HG03060 (cell line): ENCODE measurements around the gene ELP5.

Experiments used
- ATAC-seq: cut with Tn5 transposase; IDR thresholded peaks from one replicate; pipeline ENCODE4 v1.9.1; 2021; ENCODE audit warnings: low read depth, moderate number of reproducible peaks; ENCODE audit not compliant: unreplicated experiment

The ELP5 gene

DNA sequence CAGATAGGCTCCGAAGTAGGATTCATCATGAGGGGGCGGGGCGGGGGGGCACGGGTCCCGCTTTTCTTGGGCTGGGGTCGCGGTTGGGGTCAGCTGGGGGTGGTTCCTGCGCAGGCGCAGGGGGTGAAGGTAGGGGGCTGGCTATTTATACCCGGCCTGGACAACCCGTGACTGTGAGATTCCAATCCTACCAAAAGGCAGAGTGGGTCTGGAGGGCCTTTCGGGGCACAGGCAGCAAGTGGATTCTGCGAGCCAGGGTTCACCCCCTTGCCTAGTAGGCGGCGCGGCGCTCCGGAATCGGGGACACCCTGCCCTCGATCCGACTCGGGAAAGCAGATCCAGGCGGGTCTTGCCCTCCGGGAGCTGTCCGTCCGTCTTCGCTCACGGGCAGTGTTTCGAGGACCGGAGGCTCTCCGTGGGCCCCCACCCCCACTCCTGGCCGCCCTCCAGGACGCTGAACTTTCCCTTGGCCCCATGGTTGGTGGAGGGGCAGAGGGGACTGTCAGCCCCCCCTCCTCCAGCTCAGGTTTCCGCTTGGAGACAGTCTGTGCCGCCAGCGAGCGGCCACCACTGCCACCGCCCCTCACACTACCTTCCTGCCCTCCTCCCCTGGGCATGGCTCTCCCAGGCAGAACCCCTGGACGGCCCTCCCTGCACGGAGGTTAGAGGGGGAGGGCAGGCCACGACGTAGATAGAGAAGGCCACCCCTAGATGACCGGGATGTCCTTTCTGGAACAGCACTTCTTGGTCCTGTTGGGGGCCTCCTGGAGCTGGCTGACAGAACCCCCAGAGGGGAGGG lies 30.1 kb downstream of the ELP5 start:
- ATAC-seq, result no peak

DNA sequence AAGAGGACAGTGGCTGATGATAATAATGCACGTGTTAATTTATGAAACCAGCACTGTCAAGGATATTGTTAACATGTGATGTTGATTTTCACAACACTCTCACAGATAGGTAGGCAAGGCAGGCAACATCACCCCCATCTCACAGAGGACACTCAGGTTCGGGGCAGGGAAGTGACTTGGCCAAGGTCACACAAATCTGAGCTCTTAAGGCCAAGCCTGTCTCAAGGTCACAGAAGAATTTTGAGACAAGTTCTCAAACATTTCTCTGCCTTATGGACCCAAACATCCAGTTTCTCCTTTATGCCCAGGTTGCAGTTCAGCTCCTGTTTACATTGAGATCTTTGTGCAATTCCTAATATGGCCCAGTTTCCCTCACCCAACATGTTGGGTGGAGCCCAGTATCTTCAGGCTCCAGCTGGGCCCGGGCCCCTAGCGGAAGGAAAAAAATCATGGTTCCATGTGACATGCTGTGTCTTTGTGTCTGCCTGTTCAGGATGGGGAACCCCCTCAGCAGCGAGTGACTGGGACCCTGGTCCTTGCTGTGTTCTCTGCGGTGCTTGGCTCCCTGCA lies 30.8 kb downstream of the ELP5 start:
- no peak for ATAC-seq

GRCh38 chr17:7283471-7284216 lies 31.6 kb downstream of the ELP5 start:
- no peak for ATAC-seq

GRCh38 chr17:7284911-7285310 lies 32.9 kb downstream of the ELP5 start:
- no peak for ATAC-seq

- ATAC-seq, result no peak
These were observed 33.7 kb downstream of the ELP5 start for GRCh38 chr17:7285679-7286078.

GRCh38 chr17:7289256-7290032 lies 37.4 kb downstream of the ELP5 start:
- ATAC-seq, result no peak

DNA sequence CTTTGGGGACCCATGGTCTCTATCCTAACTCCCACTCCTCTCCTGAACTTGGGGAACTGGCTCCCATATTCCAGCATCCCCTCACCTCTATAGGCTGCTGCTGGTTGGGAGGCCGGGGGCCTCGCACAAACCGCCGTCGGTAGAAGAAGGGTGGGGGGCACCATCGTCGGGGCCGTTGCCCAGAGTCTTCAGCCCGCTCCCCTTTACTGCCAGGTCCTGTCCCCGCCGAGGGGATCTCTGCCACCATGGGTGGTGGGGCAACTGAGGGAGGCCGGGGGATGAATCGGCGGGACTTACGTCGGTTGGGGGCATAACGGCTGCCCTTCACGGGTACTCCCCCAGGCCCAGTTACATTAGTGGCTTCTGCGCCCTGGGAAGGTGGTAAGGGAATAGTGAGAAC lies 38.2 kb downstream of the ELP5 start:
- no peak for ATAC-seq

DNA sequence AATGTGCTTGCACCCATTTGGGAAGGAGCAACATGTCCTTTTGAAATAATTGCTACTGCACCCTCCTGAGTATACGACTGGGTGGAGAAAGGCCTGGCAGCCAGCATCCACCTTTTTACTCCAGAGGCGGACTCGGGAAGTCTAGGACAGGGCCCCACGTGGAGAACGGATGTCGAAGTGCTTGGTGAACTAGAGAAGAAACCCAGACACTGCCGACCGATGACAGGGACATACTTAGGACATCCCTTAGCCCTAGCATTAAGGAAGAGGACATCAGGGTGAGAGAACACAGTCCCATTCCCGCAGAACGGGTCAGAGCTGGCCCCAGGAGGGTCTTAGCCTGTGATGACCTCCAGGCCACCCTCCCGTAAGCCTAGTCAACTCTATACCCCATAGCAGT lies 38.7 kb downstream of the ELP5 start:
- no peak for ATAC-seq

GRCh38 chr17:7292194-7292593 lies 40.2 kb downstream of the ELP5 start:
- ATAC-seq, result no peak

GRCh38 chr17:7292729-7293128 lies 40.7 kb downstream of the ELP5 start:
- no peak for ATAC-seq

GRCh38 chr17:7293159-7293558 lies 41.1 kb downstream of the ELP5 start:
- ATAC-seq, result no peak

DNA sequence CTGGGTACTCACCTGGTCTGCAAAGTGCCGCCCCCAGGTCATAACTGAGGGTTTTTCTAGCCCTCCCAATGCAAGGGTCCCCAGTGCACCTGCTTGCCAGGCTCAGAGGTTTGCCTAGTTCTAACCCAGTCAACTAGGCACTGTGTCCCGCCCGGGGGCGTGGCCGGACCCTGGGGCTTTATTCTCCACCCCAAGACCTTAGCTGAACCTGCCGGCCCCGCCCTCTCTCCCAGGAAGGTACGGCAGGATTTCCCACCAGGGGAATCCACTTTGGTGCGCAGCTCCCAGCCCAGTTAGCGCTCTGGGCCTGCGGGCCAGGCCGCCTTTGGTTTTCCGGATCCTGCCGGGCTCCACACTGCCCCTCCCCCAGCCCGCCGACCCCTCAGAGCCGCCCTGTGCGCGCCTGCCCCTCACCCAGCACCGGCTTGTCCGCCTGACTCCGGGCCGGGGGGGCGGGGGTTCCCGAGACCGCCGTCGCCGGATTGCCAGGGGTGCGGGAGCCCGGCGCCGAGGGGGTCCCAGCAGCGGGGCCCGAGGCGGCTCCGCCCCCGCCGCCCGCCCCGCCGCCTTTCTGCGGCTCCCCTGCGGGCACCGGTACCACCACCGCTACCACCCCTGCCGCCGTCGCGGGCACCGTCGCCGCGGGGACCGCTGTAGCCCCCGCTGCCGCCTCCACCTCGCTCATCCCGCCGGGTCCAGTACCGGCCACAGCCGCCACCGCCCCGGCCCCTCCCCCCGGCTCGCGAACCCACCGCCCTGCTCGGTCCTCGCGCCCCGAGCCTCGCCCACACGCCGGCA lies 42.0 kb downstream of the ELP5 start:
- ATAC-seq, result no peak

DNA sequence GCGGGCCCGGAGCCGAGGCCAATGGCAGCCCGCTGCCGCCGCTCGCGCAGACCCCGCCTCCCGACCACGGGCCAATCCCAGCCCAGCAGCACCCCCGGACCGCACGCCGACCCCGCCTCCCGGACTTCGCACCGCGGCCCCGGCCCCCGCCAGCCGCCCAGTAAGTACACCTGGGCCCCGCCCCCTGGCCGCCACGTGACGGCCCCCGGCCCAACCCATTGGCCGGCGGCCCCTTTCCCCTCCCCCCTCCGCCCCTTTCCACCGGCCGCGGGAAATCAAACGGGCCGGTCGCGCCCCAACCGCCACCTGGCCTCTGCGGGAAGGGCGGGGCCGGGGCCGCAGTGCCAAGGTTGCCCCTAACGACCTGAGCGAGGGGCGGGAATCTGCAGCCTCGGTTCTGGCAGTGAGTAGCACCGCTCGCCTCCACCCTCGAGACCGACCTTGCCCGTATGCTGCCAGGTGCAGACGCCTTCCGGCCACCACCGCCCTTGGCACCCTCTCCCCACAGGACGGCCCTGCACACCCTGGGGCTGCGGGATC lies 42.7 kb downstream of the ELP5 start, which contains the start of gene YBX2:
YBX2 (minus strand) TSS at position 26 of the 540 bp plus-strand sequence. CDS start 139 bp downstream, outside the sequence.
- ATAC-seq, result no peak

- no peak for ATAC-seq
These were observed 43.5 kb downstream of the ELP5 start for GRCh38 chr17:7295230-7296180.

GRCh38 chr17:7296189-7296861 lies 44.3 kb downstream of the ELP5 start:
- ATAC-seq, result no peak

DNA sequence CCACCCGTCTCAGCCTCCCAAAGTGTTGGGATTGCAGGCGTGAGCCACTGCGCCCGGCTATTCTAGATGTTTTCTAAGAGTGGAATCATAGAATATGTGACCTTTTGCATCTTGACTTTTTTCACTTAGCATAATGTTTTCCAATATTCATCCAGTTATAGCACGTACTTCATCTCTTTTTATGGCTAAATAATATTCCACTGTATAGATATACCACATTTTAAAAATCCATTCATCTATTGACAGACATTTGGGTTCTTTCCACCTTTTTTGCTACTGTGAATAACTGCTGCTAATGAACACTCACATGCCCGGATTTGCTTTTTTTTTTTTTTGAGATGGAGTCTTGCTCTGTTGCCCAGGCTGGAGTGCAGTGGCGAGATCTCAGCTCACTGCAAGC lies 52.2 kb downstream of the ELP5 start:
- ATAC-seq, result no peak

- ATAC-seq, result peak; percentile 48
These were observed 55.1 kb downstream of the ELP5 start, which contains the start of gene EIF5A for GRCh38 chr17:7306911-7307685. EIF5A (plus strand) TSS chr17:7307628; CDS start chr17:7309636, 2,008 bp downstream.
